ENCODE results near the gene CLIC5.
"Not testable (repeated sequence)": the region's sequence is repeated elsewhere in the genome, so short reads cannot be mapped to it uniquely, and the experiment has no call there.

The CLIC5 gene

DNA sequence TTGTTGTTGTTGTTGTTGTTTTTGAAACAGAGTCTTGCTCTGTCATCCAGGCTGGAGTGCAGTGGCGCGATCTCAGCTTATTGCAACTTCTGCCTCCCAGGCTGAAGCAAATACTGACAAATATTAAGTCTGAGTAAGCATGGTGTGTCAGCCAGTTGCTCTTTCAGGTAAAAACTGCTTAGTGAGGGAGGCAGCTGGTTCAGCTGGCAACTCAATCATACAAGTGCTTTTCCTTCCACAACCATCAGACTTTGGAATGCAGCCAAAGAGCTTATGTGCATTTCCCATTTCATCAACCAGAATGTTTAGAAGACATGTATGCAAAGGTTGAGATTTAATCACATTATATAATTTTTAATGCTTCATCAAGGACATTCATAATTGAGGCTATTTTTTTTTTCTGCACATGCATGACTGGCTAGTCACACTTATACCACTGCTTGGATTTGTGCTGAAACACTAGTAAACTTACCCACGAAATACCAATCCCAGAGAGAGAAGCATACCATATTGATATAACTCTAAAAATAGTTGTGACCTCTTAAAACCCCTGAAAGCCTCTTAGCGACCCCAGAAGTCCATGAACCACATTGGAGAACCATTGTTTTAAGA, 56.0 kb downstream of the CLIC5 start:
- DNase-seq = no peak

DNA sequence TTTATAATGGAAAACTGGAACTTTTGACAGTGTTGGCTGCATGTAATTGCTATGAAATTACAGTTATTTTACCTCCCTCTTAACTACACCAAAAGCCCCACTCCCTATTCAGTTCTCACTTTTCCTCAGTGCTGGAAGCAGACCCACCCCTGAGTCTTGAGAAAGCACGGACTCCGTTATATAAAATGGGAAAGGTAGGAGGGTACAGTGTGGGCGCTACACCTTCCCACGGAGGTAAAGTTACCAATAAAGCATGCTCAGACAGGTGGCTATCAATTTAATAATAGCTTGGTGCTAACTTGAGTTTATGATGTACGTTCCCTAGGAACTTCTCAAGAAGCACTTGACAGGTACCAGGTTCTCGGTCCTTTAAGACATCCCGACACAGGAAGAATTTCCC, 59.0 kb downstream of the CLIC5 start:
- DNase-seq = no peak

- DNase-seq = no peak
Measured at GRCh38 chr6:45956176-45956575, 59.5 kb downstream of the CLIC5 start.

GRCh38 chr6:45955597-45955996, 60.1 kb downstream of the CLIC5 start:
- DNase-seq = no peak

DNA sequence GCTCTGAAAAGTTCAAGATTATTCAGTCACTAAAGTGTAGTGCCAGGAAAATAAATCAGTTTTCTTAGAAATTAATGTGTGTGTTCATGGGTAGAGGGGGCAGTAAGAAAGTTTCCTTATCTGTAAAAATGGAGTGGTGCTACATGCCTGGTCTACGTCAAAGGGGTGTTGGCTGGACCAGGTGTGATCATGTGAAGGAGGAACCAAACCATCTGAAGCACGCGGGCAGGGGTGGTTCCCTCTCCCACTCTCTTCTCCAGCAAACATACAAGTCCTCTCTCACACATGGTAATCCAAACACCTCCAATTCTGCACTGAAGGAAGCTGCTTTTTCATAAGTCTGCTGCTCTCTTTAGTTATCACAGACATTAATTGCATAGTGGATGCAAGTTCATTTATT, 63.1 kb downstream of the CLIC5 start:
- no peak for DNase-seq

- DNase-seq = no peak
Measured at GRCh38 chr6:45952168-45952529, 63.5 kb downstream of the CLIC5 start.

DNA sequence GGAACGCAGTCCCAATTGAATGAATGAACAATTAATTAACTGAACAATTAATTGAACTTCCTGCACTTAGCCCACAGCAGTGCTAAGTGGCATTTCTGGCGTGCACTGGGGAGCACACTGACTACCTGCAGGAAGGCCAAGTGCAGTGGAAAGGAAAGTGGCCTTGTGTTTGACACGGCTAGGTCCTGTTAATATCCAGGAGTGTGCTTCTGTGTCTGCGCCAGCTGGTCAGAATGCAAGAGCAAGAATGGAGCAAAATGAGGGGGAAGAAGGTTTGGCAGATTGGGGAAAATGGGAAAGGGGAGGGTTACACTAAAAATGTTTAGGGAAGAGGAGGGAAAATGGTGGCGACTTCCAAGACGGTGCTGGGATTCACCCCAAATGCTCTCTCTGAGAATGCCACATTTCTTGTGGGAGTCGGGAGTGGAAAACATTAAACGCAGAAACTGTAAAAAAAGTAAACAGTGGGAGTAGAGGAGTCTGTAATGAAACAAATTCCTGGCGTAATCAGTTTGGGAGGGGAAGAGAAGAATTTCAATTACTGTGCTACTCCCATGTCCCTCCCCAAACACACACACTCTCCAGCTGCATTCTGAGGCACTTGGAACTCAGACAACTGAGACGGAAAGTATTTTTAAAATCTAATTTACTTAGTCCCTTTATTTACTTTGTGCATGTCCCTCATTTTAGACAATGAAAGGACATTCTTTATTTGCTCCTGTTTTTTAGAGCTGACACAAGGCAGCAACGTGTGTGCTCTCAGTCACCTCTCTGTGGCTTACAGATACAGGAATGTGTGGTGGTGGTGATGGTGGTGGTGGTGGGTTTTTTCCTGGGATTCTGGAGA, 64.1 kb downstream of the CLIC5 start:
- no peak for DNase-seq

DNA sequence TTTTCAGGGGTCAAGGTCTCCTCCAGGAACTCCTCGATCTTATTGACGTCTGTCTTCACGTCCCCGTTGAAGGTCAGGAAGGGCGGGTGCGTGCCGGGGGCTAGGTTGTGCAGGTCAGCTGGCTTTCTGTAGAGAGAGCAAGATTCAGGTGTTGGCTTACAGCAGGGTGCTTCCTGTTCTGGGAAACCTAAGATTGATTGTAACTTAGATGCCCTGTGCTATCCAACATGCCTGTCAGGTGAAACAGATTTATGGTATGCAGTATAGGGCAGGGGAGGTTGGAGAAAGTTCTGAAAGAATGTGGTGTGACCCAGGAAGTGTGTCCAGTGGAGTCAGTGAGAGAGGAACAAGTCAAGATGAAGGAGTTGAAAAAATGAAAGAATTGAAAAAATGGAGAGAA, 66.4 kb downstream of the CLIC5 start:
- no peak for DNase-seq

GRCh38 chr6:45947807-45948206, 67.9 kb downstream of the CLIC5 start:
- DNase-seq = no peak

DNA sequence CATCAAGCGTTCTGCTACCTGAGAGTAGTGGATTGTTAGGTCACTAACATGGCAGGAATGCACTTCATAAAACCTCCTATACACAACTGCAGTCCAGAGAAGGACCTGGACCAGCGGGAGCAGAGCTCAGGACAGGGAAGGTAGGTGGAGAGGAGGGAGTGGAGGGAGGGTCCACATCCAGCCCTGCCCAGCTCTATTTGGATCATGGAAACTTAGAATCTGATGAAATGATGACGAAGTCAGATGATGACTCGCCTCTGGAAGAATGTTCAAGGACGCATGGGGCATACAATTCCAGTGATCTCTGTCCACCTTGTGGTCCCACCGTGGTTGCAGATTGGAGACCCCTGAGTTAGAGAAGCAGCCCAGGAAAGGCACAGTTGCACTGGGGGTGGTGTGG, 68.8 kb downstream of the CLIC5 start:
- no peak for DNase-seq

- DNase-seq = no peak
Measured at GRCh38 chr6:45946352-45946751, 69.3 kb downstream of the CLIC5 start.

DNA sequence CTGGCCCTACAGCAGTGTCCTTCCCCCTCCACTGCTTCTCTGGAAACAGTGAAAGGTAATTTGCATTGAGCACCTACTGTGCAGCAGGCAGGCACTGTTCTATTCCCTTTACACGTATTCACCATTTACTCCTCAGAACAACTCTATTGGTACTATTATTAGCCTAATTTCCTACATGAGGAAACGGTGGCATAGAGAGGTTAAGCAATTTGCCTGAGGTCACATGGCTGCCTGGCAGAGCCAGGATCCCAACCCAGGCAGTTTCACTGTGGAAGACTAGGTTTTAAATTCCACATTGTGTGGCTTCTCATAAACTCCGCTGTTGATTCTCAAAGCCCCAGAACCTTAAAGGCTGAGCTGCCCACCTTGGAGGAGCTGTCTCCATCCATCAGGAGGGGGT, 72.7 kb downstream of the CLIC5 start:
- DNase-seq = no peak

DNA sequence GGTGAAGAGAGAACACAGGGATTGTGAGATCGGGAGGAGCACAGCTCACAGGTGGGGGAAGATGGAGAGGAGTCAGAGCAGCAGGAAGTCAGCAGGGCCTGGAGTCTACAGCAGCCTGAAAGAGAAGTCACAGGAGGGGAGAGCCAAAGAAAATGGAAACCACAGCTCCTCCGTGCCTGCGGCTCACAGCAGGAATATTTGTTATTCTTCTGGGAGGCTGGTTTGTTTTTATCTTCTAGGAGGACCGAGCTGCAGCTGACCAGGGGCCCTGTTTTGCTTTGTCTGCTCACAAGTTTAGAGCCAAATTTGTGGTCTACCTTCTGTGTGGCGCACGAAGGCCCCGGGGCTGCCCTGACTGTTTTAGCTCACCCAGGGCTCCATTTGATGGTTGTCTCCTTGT, 81.8 kb downstream of the CLIC5 start:
- no peak for DNase-seq

- DNase-seq = no peak
Measured at GRCh38 chr6:45931232-45931631, 84.4 kb downstream of the CLIC5 start.

DNA sequence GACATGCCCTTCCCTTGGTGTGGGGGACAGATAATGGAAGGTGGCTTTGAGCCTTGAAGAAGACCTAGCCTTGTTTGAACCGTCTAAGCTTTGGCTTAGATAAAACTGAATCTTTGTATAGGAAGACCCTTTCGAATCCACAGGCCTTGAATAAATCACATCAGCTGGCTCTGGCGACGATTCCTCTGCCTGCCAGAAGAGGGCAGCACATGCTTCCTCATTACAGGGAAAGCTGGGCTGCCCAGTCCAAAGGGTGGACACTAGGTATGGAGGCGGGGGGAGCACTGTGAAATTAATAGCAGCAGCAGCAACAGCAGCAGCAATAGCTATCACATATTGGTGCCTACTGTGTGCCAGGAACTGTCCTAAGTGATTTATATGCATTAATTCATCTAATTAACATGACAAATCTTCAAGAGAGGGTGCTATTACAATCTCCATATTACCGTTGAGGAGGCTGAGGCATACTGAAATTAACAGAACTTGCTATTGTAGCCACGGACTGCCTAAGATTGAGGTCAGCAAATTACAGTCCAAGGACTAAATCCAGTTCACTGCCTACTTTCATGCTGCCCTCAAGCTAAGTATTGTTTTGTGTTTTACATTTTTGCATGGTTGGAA, 85.1 kb downstream of the CLIC5 start:
- DNase-seq = peak; percentile 82

GRCh38 chr6:45929421-45930361, 86.0 kb downstream of the CLIC5 start:
- DNase-seq = no peak

- DNase-seq = no peak
Measured at GRCh38 chr6:45928721-45929305, 86.8 kb downstream of the CLIC5 start.

DNA sequence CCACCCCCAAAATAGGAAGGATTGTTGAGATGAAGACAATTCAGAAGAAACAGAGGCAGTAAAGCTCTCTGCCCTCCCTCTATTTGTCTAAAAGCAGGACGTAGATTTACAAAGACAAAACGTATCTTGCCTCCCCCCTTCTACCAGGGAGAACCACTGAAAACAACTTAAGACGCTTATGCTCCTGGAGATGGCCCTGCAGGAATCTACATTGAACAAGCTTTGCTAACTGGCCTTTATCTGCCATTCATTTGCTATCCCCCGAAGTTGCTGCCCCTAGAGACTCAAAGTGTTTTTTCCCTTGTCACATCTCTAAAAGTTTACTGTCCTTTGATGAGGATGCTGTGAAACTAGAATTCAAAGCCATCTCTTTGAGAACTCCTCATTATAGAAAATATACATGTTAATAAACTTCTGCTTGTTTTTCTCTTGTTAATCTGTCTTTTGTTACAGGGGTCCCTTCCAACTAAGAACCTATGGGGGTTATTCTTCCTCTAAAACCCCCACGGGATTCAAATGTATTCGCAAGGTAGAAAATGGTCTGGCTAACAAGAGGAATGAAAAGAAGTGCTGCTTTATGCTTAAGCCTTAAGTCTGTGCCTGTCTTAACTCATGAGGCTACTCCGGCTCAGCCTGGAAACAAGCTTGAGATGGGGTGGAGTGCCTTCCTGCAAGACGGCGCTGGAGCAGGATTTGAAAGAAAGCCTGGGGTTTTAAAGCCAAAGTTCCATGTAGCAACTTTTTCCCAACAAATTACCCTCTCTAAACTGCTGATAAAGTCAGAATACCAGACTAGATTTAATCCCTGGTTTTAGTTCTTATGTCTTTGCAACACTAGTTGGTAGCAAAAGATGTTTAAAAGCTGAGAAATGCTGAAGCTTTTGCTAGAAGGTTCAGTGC, 88.0 kb downstream of the CLIC5 start:
- no peak for DNase-seq

DNA sequence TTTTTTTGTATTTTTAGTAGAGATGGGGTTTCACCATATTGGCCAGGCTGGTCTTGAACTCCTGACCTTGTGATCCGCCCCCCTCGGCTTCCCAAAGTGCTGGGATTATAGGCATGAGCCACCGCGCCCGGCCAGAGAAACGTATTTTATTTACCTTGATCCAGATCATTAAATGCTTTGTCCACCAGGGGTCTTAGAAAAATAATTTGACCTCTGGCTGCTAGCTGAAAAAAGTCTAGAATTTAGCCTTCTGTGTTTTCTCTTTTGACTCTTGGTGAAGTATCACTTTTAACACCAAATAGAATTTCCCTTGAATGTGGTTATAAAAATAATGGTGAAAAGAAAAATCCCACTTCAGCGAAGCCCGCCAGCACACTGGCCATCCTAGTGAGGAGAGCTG, 89.2 kb downstream of the CLIC5 start:
- DNase-seq = not testable (repeated sequence)

DNA sequence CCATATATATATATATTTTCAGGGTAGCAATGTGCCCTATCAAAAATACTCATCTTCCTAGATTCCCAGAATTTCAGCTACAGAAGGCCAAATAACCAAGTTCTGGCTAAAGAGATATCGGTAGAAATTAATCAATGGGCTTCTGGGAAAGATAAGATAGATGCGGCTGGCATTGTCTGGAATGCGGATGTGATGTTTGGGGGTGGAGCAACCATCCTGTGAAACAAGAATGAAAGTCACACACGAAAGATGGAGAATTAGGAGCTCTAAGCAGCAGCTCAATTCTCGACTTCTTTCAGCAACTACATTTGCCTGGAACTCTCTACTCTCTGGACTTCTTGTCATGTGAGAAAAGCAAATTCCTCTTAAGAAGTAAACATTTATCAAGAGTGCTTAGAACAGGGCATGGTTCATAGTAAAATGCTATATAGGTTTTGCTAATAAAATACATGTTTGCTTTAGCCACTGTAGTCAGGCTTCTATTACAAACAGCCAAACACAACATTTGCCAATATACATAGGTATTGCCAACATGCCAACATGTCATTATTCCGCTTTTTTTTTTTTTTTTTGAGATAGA, 90.8 kb downstream of the CLIC5 start:
- DNase-seq = no peak

- DNase-seq = no peak
Measured at GRCh38 chr6:45923831-45924391, 91.7 kb downstream of the CLIC5 start.

Data from activated CD8-positive, alpha-beta memory T cell treated with anti-CD3 and anti-CD28 coated beads for 24 hours (primary cell).